Cardiac fibroblast (primary cell): Measurements from ENCODE around the gene CD86.

Source experiments
- DNase-seq, 2 donors: peaks; one replicate each; pipeline versions ENCODE4 v3.0.0 to v3.0.0-alpha.2; 2010; ENCODE audit warnings: low read depth in 2 of 2
- H3K4me3 ChIP-seq, 2 donors: replicated peaks in 1 of 2; 1 replicate in 1 of 2; 2 replicates in 1 of 2; pipeline ENCODE4 v1.5.1; 2011; ENCODE audit warnings: low read depth in 2 of 2, low read length in 2 of 2, mild to moderate bottlenecking in 2 of 2, moderate library complexity in 1 of 2
- CTCF ChIP-seq: IDR thresholded peaks from one replicate; pipeline ENCODE4 v1.5.1; 2011; ENCODE audit warnings: low read depth, mild to moderate bottlenecking, low read length, inconsistent platforms

The CD86 gene

DNA sequence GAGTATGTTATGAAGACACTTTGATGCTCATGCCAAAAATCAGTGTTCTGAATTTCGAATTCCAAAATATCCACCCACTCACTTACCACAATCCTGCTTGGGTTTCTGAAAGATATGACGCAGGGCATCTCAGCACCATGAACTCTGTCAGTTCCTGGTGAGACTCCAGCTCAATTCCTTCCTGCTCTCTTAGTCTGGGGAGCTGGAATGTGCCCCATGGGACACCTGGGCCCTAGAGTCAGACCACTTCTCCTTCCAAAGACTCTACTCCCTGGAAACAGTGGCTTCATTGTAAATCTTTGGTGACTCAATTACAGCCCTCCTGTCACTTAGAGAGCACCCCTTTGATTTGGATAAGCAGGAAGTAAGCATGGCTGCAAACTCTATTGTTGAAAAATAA lies 50.5 kb downstream of the CD86 start:
- no peak for TF ChIP-seq CTCF
- DNase-seq: peak in 1 of 2 donors; percentile 5
- H3K4me3 ChIP-seq: no peak overlapping the region

DNA sequence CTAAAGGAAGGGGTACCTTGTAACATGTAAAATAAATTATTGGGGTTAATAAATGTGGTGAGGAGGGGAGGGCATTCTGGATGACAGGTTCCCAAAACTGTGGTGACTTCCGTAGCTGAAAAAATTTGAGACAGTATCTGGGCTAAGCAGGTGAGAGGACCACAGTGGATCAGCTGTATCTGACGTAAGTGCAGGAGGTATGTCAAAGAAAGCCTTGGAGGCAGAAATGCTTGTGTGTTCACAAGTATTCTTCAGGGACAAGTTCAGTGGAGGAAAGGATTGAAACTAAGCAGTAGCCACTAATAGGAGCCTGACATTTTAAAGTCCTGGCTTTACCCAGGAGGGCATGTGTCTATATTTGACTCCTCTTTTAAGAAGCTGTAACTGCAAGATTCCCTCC lies 52.0 kb downstream of the CD86 start:
- no peak for DNase-seq
- no peak overlapping the region for H3K4me3 ChIP-seq
- TF ChIP-seq CTCF: no peak

- TF ChIP-seq CTCF: no peak
- no peak overlapping the region for H3K4me3 ChIP-seq
- DNase-seq: no peak
These were observed 56.8 kb downstream of the CD86 start for GRCh38 chr3:122111974-122112373.

DNA sequence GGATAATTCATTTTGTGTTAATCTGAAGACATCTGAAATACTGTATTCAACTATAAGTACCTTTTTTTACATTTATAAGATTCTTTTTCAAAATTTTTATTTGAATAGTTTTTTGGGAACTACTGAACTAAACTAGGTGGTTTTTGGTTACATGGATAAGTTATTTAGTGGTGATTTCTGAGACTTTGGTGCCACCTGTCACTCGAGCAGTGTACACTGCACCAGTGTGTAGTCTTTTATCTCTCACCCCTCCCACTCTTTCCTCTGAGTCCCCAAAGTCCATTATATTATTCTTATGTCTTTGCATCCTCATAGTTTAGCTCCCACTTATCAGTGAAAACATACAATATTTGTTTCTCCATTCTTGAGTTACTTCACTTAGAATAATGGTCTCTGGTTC lies 57.6 kb downstream of the CD86 start:
- TF ChIP-seq CTCF: no peak
- DNase-seq: no peak
- H3K4me3 ChIP-seq: no peak overlapping the region

GRCh38 chr3:122123850-122124249 lies 68.7 kb downstream of the CD86 start:
- no peak overlapping the region for H3K4me3 ChIP-seq
- TF ChIP-seq CTCF: no peak
- no peak for DNase-seq

DNA sequence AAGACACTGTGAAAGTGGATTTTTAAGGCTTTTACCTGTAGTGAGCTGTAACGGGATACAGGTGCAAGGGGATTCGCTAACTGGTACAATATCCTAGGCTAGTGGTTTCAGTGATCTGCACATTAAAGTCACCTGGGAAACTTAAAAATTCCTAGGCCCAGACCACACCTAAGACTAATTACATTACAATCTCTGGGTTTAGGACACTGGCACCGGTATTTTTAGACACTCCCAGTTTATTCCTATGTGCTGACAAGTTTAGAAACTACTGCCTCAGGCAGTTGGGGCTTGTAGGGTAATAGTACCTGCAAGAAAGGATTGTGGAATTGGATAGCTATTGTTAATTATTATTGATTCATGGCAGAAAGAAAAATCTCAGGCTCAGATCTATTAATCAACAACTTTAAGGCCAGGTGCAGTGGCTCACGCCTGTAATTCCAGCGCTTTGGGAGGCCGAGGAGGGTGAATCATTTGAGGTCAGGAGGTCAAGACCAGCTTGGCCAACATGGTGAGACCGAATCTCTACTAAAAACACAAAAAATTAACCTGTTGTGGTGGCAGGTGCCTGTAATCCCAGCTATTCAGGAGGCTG lies 77.9 kb downstream of the CD86 start:
- TF ChIP-seq CTCF: no peak
- DNase-seq: no peak
- no peak overlapping the region for H3K4me3 ChIP-seq

GRCh38 chr3:122146466-122146865 lies 91.3 kb downstream of the CD86 start:
- no peak overlapping the region for H3K4me3 ChIP-seq
- DNase-seq: no peak
- TF ChIP-seq CTCF: no peak
